T-cell (primary cell): ENCODE measurements around the gene TSR3. TPM values are rescaled to one million over a fixed set of nuclear protein-coding genes. Genes with fewer than 3 reads are reported as not detected.

Experiments
- ATAC-seq, 4 experiments: fragments of 200-7000 bp in 3 of 4; fragments of 150-1000 bp in 1 of 4; cut with Tn5 transposase; replicated peaks in 1 of 4; 1 replicate in 3 of 4; 2 replicates in 1 of 4; pipeline ENCODE4 v1.10.0; 2021; ENCODE audit warnings: moderate library complexity in 3 of 4, mild to moderate bottlenecking in 2 of 4, moderate number of reproducible peaks in 1 of 4
- CTCF ChIA-PET, 2 donors: fragments of 300-600 bp; sonication (Branson Sonifier 250); formaldehyde crosslinking; loops; one replicate each; lab custom pipeline; 2022; ENCODE audit warnings: antibody characterized with exemption in 2 of 2; lab: Charles Lee
- POLR2A ChIA-PET, 2 donors: fragments of 300-600 bp; sonication (Branson Sonifier 250); formaldehyde crosslinking; loops; one replicate each; lab custom pipeline; 2022; ENCODE audit warnings: antibody characterized with exemption in 2 of 2; lab: Charles Lee
- DNase-seq, 35 experiments: peaks; one replicate each; pipeline versions ENCODE4 v3.0.0 to v3.0.0-alpha.2; 2013 to 2023
- H3K27ac ChIP-seq: one replicate; pipeline ENCODE4 v1.5.1; 2013; ENCODE audit warnings: low read length
- H3K27me3 ChIP-seq, 2 experiments: replicated peaks in 1 of 2; 1 replicate in 1 of 2; 2 replicates in 1 of 2; pipeline versions ENCODE4 v1.6.1 to v1.7.0; 2013; ENCODE audit warnings: low read length in 1 of 2, mixed read lengths in 1 of 2; ENCODE audit not compliant: control insufficient read depth in 2 of 2, insufficient read depth in 2 of 2; ENCODE audit errors: extremely low read depth in 1 of 2
- H3K36me3 ChIP-seq, 2 donors: 1 replicate in 1 of 2; 2 replicates in 1 of 2; pipeline versions ENCODE4 v1.6.1 to v1.7.0; 2013; ENCODE audit warnings: low read length in 1 of 2; ENCODE audit not compliant: control insufficient read depth in 2 of 2, insufficient read depth in 1 of 2; ENCODE audit errors: extremely low read depth in 1 of 2
- H3K4me1 ChIP-seq, 2 experiments: 1 replicate in 1 of 2; 2 replicates in 1 of 2; pipeline versions ENCODE4 v1.6.1 to v1.7.0; 2013; ENCODE audit warnings: low read length in 2 of 2, mixed read lengths in 1 of 2; ENCODE audit not compliant: insufficient read depth in 2 of 2, control insufficient read depth in 1 of 2; ENCODE audit errors: extremely low read depth in 1 of 2
- H3K4me3 ChIP-seq, 2 donors: 1 replicate in 1 of 2; 2 replicates in 1 of 2; pipeline versions ENCODE4 v1.5.1 to v1.7.0; 2013; ENCODE audit warnings: mild to moderate bottlenecking in 2 of 2, low read length in 1 of 2, moderate library complexity in 1 of 2; ENCODE audit not compliant: control insufficient read depth in 1 of 2; ENCODE audit errors: extremely low read depth in 1 of 2
- H3K9me3 ChIP-seq: 2 replicates; pipeline ENCODE4 v1.7.0; 2013
- H3K27ac Mint-ChIP-seq, 2 donors: one replicate each; pipeline ENCODE4 v1.8.0; 2020 to 2021; ENCODE audit warnings: mild to moderate bottlenecking in 2 of 2, mixed read lengths in 2 of 2
- H3K27me3 Mint-ChIP-seq, 2 donors: one replicate each; pipeline ENCODE4 v1.8.0; 2021 to 2022; ENCODE audit warnings: mixed read lengths in 2 of 2
- H3K36me3 Mint-ChIP-seq: one replicate; pipeline ENCODE4 v1.8.0; 2021; ENCODE audit warnings: mixed read lengths
- H3K4me1 Mint-ChIP-seq, 3 donors: one replicate each; pipeline ENCODE4 v1.8.0; 2020 to 2022; ENCODE audit warnings: mixed read lengths in 3 of 3, mild to moderate bottlenecking in 1 of 3
- H3K4me3 Mint-ChIP-seq, 3 donors: one replicate each; pipeline ENCODE4 v1.8.0; 2020 to 2022; ENCODE audit warnings: mild to moderate bottlenecking in 3 of 3, mixed read lengths in 3 of 3, moderate library complexity in 3 of 3
- H3K9me3 Mint-ChIP-seq, 3 donors: one replicate each; pipeline ENCODE4 v1.8.0; 2020 to 2022; ENCODE audit warnings: mixed read lengths in 3 of 3
- WGBS: methylation state at CpG from one replicate; pipeline ENCODE4 v1.1.5; 2013; ENCODE audit warnings: missing lambda C conversion rate; ENCODE audit not compliant: insufficient coverage; 5-methylcytosine and 5-hydroxymethylcytosine counted together
- total RNA-seq, 35 experiments: library from RNA in 6 of 35; stranded (reverse) in 6 of 35; fragments of 120-200 nt in 1 of 35; gene quantifications; one replicate each; pipeline versions ENCODE4 v1.2.1 to v1.2.4 and lab custom pipeline; 2013 to 2026

TSR3 gene
- total RNA-seq, 5 donors from 2014 or later (not counting 1 experiment from before 2014, with no cell fraction given): 25.4 to 53.1 (median 48.1) TPM

GRCh38 chr16:1395444-1396031 lies 43.9 kb upstream of the TSR3 start:
- Histone ChIP-seq H3K4me3 (no peak overlapping the region), H3K4me1 (peaks cover 0 to under 1% of the 10 kb centered on the region in 2 experiments), H3K27me3 (no peaks in the 10 kb centered on the region), H3K9me3 (no peaks in the 10 kb centered on the region), H3K36me3 (peaks cover 44 to 64% of the 10 kb centered on the region in 2 donors), H3K27ac (no peak overlapping the region)
- H3K9me3 Mint-ChIP-seq: no peaks in the 10 kb centered on the region
- peaks cover 0 to 4% (median 0%) of the 10 kb centered on the region in 3 donors for H3K4me1 Mint-ChIP-seq
- POLR2A ChIA-PET: no interaction called here
- CTCF ChIA-PET: no interaction called here
- H3K4me3 Mint-ChIP-seq: no peak overlapping the region
- no peak overlapping the region for H3K27ac Mint-ChIP-seq
- no peaks in the 10 kb centered on the region for H3K27me3 Mint-ChIP-seq
- H3K36me3 Mint-ChIP-seq: peaks cover 25% of the 10 kb centered on the region
- 96% methylated on average over 21 of the region's 22 CpGs for WGBS
- ATAC-seq (no peak), DNase-seq (no peak)

DNA sequence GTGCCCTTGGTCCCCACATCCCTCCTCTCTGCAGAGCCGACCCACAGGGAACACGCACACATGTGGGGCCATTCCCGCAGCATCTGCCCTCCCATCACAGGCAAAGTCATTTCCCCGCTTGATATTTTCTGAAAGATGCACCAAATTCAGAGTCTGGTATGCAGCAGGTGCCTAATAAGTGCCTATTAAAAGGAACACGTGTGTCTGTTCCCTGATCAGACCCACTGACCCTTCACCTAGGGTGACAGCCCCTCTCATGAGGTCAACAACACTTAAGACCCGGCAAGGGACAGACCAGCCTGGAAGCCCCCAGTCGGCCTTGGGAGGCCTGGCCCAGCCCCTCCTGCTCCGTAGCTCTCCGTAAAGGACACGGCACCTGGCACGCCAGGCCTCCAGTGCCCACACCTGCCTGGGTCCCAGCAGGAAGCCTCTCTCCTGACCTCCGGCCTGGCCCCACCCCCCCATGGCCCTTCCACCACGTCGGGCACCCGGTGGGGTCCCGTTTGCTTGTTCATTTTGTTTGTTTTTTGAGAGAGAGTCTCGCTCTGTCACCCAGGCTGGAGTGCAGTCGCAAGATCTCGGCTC lies 42.8 kb upstream of the TSR3 start:
- Histone ChIP-seq H3K27ac (no peak overlapping the region), H3K4me1 (peaks cover 0 to 3% of the 10 kb centered on the region in 2 experiments), H3K36me3 (peaks cover 46 to 65% of the 10 kb centered on the region in 2 donors), H3K9me3 (no peaks in the 10 kb centered on the region), H3K27me3 (no peaks in the 10 kb centered on the region), H3K4me3 (no peak overlapping the region)
- Mint-ChIP-seq H3K4me3 (no peak overlapping the region), H3K36me3 (peaks cover 30% of the 10 kb centered on the region), H3K27me3 (no peaks in the 10 kb centered on the region), H3K9me3 (no peaks in the 10 kb centered on the region), H3K4me1 (peaks cover 0 to 4% (median 0%) of the 10 kb centered on the region in 3 donors), H3K27ac (no peak overlapping the region)
- DNase-seq (no peak), ATAC-seq (no peak)
- CTCF ChIA-PET: no interaction called here
- 97% methylated on average over 12 of the region's 19 CpGs for WGBS
- POLR2A ChIA-PET: no interaction called here

DNA sequence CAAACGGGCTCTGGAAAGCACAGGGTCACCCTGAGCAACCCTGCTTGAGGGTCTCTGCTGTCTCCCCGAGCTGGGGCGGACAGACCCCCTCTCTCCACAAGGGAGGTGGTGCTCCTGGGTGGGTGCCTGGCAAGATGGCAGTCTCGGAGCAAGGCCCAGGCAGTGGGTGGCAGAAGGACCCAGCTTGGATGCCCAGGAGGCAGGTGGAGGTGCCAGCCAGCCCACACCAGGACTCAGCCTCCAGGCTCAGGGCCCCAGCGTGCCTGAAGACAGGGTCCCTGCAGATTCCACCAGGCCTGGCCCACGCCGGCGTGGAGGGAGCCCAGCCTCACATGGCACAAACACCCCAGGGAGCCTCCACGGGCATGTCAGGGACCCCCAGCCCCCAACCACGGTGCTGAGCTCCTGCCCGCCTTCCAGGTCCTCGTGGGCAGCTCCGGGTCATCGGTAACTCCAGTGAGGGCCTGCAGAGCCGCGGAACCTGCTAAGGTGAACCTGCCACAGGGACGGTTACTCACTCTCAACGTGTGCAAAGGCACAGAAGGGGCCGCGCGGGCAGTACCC lies 42.0 kb upstream of the TSR3 start:
- no peaks in the 10 kb centered on the region for H3K27me3 Mint-ChIP-seq
- peaks cover 30% of the 10 kb centered on the region for H3K36me3 Mint-ChIP-seq
- H3K4me1 ChIP-seq: peaks cover 0 to 3% of the 10 kb centered on the region in 2 experiments
- ChIA-PET CTCF (no interaction called here), POLR2A (no interaction called here)
- no peaks in the 10 kb centered on the region for H3K27me3 ChIP-seq
- H3K36me3 ChIP-seq: peaks cover 39 to 63% of the 10 kb centered on the region in 2 donors
- no peak for DNase-seq
- no peak overlapping the region for H3K27ac Mint-ChIP-seq
- H3K9me3 ChIP-seq: no peaks in the 10 kb centered on the region
- ATAC-seq: no peak
- H3K4me3 Mint-ChIP-seq: no peak overlapping the region
- peaks cover 0 to 4% (median 0%) of the 10 kb centered on the region in 3 donors for H3K4me1 Mint-ChIP-seq
- no peak overlapping the region for H3K27ac ChIP-seq
- WGBS: 94% methylated on average over 16 of the region's 21 CpGs
- H3K4me3 ChIP-seq: no peak overlapping the region
- H3K9me3 Mint-ChIP-seq: no peaks in the 10 kb centered on the region

DNA sequence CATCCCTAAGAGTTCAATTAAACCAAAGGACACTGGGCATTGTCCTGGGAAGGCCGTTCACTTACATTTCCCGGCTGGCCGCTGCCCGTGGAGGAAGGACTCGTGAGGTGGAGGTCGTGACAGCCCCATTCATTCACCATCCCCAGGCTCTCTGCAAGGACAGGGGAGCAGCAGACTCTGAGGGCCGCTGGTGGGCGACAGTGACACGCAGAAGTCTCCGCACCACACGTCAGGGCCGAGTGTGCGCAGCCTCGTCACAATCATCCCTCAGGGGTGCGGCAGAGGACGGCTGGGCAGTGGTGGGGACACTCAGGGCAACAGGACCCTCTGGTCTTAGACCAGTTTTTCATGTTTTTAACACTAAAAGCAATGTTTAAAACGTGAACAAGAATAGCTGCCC lies 41.1 kb upstream of the TSR3 start:
- Mint-ChIP-seq H3K27me3 (no peaks in the 10 kb centered on the region), H3K9me3 (no peaks in the 10 kb centered on the region), H3K27ac (no peak overlapping the region), H3K36me3 (peaks cover 25% of the 10 kb centered on the region), H3K4me1 (no peaks in the 10 kb centered on the region), H3K4me3 (no peak overlapping the region)
- ChIA-PET CTCF (no interaction called here), POLR2A (no interaction called here)
- Histone ChIP-seq H3K36me3 (peaks cover 32 to 59% of the 10 kb centered on the region in 2 donors), H3K4me3 (no peak overlapping the region), H3K27ac (no peak overlapping the region), H3K4me1 (peaks cover 0 to 3% of the 10 kb centered on the region in 2 experiments), H3K9me3 (no peaks in the 10 kb centered on the region), H3K27me3 (no peaks in the 10 kb centered on the region)
- no peak for ATAC-seq
- 94% methylated on average over 16 of the region's 17 CpGs for WGBS
- DNase-seq: no peak

GRCh38 chr16:1390239-1390779 lies 38.6 kb upstream of the TSR3 start:
- H3K9me3 Mint-ChIP-seq: no peaks in the 10 kb centered on the region
- H3K27ac ChIP-seq: no peak overlapping the region
- ATAC-seq: no peak
- H3K36me3 ChIP-seq: peaks cover 21 to 66% of the 10 kb centered on the region in 2 donors
- H3K4me1 Mint-ChIP-seq: no peaks in the 10 kb centered on the region
- H3K27me3 ChIP-seq: no peaks in the 10 kb centered on the region
- peaks cover 0 to 3% of the 10 kb centered on the region in 2 experiments for H3K4me1 ChIP-seq
- no peak overlapping the region for H3K4me3 ChIP-seq
- H3K27me3 Mint-ChIP-seq: no peaks in the 10 kb centered on the region
- DNase-seq: no peak
- ChIA-PET POLR2A (interaction anchor here in 1 of 2 donors (0.6 kb wide), 1 partner anchor 420 kb away, joined by 9 read pairs; no protein-coding TSS in a partner anchor), CTCF (interaction anchor here in 1 of 2 donors (0.6 to 0.7 kb wide), 2 partner anchors 545 to 1520 kb away, joined by 3 to 4 read pairs; no protein-coding TSS in a partner anchor)
- H3K27ac Mint-ChIP-seq: no peak overlapping the region
- H3K36me3 Mint-ChIP-seq: peaks cover 27% of the 10 kb centered on the region
- no peak overlapping the region for H3K4me3 Mint-ChIP-seq
- WGBS: 62% methylated on average over 28 of the region's 28 CpGs
- H3K9me3 ChIP-seq: no peaks in the 10 kb centered on the region

DNA sequence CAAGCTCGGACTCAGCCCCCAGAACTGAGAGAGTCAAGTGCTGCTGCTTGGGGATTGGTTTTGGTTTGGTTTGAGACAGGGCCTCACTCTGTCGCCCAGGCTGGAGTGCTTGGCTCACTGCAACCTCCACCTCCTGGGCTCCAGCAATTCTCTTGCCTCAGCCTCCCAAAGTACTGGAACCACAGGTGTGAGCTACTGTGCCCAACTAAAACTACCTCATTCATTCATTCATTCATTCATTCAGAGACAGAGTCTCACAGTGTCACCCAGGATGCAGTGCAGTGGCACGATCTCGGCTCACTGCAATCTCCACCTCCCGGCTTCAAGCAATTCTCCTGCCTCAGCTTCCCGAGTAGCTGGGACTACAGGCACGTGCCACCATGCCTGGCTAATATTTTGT lies 38.1 kb upstream of the TSR3 start:
- Mint-ChIP-seq H3K4me1 (no peaks in the 10 kb centered on the region), H3K4me3 (no peak overlapping the region), H3K27ac (no peak overlapping the region), H3K9me3 (no peaks in the 10 kb centered on the region), H3K36me3 (peaks cover 30% of the 10 kb centered on the region), H3K27me3 (no peaks in the 10 kb centered on the region)
- H3K4me3 ChIP-seq: no peak overlapping the region
- ATAC-seq: no peak
- no peaks in the 10 kb centered on the region for H3K27me3 ChIP-seq
- DNase-seq: no peak
- WGBS: 100% methylated on average over 2 of the region's 7 CpGs
- H3K36me3 ChIP-seq: peaks cover 21 to 68% of the 10 kb centered on the region in 2 donors
- CTCF ChIA-PET: interaction anchor here in 1 of 2 donors (0.6 kb wide), 1 partner anchor 1521 kb away, joined by 4 read pairs; no protein-coding TSS in a partner anchor
- peaks cover 0 to 3% of the 10 kb centered on the region in 2 experiments for H3K4me1 ChIP-seq
- H3K9me3 ChIP-seq: no peaks in the 10 kb centered on the region
- POLR2A ChIA-PET: interaction anchor here in 1 of 2 donors (0.6 kb wide), 1 partner anchor 420 kb away, joined by 9 read pairs; no protein-coding TSS in a partner anchor
- H3K27ac ChIP-seq: no peak overlapping the region
